ENCODE data around the gene RHOB. TPM values are rescaled to one million over a fixed set of nuclear protein-coding genes. Genes with fewer than 3 reads are reported as not detected.

The RHOB gene
- total and polyA plus RNA-seq, 2 of the 13 experiments (the other 11 are each of a cell fraction or from before 2014, with no cell fraction given) = 192 to 268 TPM

GRCh38 chr2:20450201-20450999 is 3.5 kb downstream of the RHOB start (continued):
- TF ChIP-seq ZNF225 (CRISPR knock-in tag; IDR thresholded peaks at IDR 0.05) = no peak
- no peak for TF ChIP-seq CENPT (CRISPR knock-in tag; IDR thresholded peaks at IDR 0.05; ENCODE audit: low read depth)
- TF ChIP-seq ZNF687 (CRISPR knock-in tag; IDR thresholded peaks at IDR 0.05) = peak; percentile 24; the same call in 1 of the 2 replicates
- TF ChIP-seq PTBP1 (IDR thresholded peaks at IDR 0.05; ENCODE audit: low read depth, low read length, poor library complexity, severe bottlenecking) = no peak
- 0 out of 2 replicates have a peak, but pooled peaks have one; percentile 49 for TF ChIP-seq PAXIP1 (CRISPR knock-in tag; conservative IDR thresholded peaks at IDR 0.05)
- TF ChIP-seq ZNF546 (CRISPR knock-in tag; conservative IDR thresholded peaks at IDR 0.05) = no peak
- TF ChIP-seq ZBTB10 (CRISPR knock-in tag; IDR thresholded peaks at IDR 0.05; ENCODE audit: borderline replicate concordance) = 0 out of 2 replicates have a peak, but pooled peaks have one; percentile 49
- peak; percentile 40 for TF ChIP-seq CHD2 (IDR thresholded peaks at IDR 0.05; ENCODE audit: low read depth, low read length)
- 0 out of 2 replicates have a peak, but pooled peaks have one; percentile 24 for TF ChIP-seq ZHX2 (IDR thresholded peaks at IDR 0.05; ENCODE audit: low read depth)
- TF ChIP-seq ZHX2 (CRISPR knock-in tag; IDR thresholded peaks at IDR 0.05; ENCODE audit: borderline replicate concordance) = peak; percentile 43; the same call in 1 of the 2 replicates
